Psoas muscle (tissue), 8 donors: ENCODE data around the gene LHX6. TPM values are rescaled to one million over a fixed set of nuclear protein-coding genes. Genes with fewer than 3 reads are reported as not detected.

Source experiments
- ATAC-seq, 4 donors: fragments of 200-7000 bp; cut with Tn5 transposase; one replicate each; pipeline ENCODE4 v1.9.1; 2020; ENCODE audit warnings: moderate library complexity in 3 of 4, mild to moderate bottlenecking in 2 of 4
- DNase-seq, 2 donors: peaks; one replicate each; pipeline ENCODE4 v3.0.0-alpha.2; 2020
- H3K27ac ChIP-seq: fragments of 200-600 bp; one replicate; pipeline ENCODE4 v1.8.0; 2022
- H3K27me3 ChIP-seq, 3 donors: fragments of 200-600 bp in 1 of 3; one replicate each; pipeline versions ENCODE4 v1.6.1 to v1.8.0; 2013 to 2022; ENCODE audit warnings: low read length in 2 of 3, mild to moderate bottlenecking in 2 of 3, moderate library complexity in 1 of 3; ENCODE audit not compliant: insufficient read depth in 3 of 3
- H3K36me3 ChIP-seq, 2 donors: fragments of 200-600 bp in 1 of 2; one replicate each; pipeline versions ENCODE4 v1.6.1 to v1.8.0; 2013 to 2022; ENCODE audit warnings: low read depth in 1 of 2, mild to moderate bottlenecking in 1 of 2, moderate library complexity in 1 of 2; ENCODE audit not compliant: insufficient read depth in 1 of 2
- H3K4me1 ChIP-seq: fragments of 200-600 bp; one replicate; pipeline ENCODE4 v1.8.0; 2022
- H3K4me3 ChIP-seq: fragments of 200-600 bp; one replicate; pipeline ENCODE4 v1.8.0; 2022; ENCODE audit warnings: mild to moderate bottlenecking
- H3K9me3 ChIP-seq: fragments of 200-600 bp; one replicate; pipeline ENCODE4 v1.8.0; 2022
- WGBS, 3 donors: extraction: QIAGEN DNeasy Blood & Tissue Kit; methylation state at CpG; one replicate each; pipeline versions ENCODE4 v1.1.6 to v1.1.7; 2013; 5-methylcytosine and 5-hydroxymethylcytosine counted together
- intact Hi-C, 2 donors: fragments of 100-400 bp; cut with DNase I; formaldehyde crosslinking; loops; one replicate each; pipeline versions ENCODE4 v1.11.0 to v1.14.2; 2022
- polyA plus RNA-seq, 3 donors: library from polyadenylated mRNA; stranded (reverse); fragments of 200-250 nt; gene quantifications; one replicate each; pipeline ENCODE4 v1.2.3, GENCODE V29; 2013
- total RNA-seq, 4 donors: library from RNA; stranded (reverse); fragmentation: NEBNext Ultra II Directional in 2 of 4; extraction: Animal tissue kit (Norgen Biotek cat#: 25700) in 2 of 4; gene quantifications; one replicate each; pipeline versions ENCODE4 v1.2.1 to v1.2.4, GENCODE V29; 2021 to 2023
- TF ChIP-seq, protein P1 (sequence below): fragments of 200-600 bp; IDR thresholded peaks from one replicate; pipeline ENCODE4 v1.8.0; 2022; ENCODE audit warnings: antibody characterized with exemption
- donor health status: healthy with polysubstance abuse.
- donor health status: DM: no; HTN: no; CAD: no; lungs with moderate emphysema.
- donor health status: Bipolar disorder and iron deficiency.
- donor health status: healthy.
- donor health status: DM: yes; HTN: yes; CAD: no.
- donor health status: DM: no; HTN: no; CAD: no.
- donor health status: DM: no; HTN: no; CAD: no.
- donor health status: DM: yes; HTN: yes; CAD: no.

LHX6 gene
- total and polyA plus RNA-seq, 7 donors = 1.00 to 6.0 (median 2.4) TPM

- Histone ChIP-seq H3K27ac (no peak overlapping the region), H3K27me3 (peaks cover 0 to 13% (median 5%) of the 10 kb centered on the region in 3 donors), H3K9me3 (no peaks in the 10 kb centered on the region), H3K4me1 (no peaks in the 10 kb centered on the region), H3K36me3 (no peaks in the 10 kb centered on the region), H3K4me3 (no peak overlapping the region)
- TF ChIP-seq, protein P1, sequence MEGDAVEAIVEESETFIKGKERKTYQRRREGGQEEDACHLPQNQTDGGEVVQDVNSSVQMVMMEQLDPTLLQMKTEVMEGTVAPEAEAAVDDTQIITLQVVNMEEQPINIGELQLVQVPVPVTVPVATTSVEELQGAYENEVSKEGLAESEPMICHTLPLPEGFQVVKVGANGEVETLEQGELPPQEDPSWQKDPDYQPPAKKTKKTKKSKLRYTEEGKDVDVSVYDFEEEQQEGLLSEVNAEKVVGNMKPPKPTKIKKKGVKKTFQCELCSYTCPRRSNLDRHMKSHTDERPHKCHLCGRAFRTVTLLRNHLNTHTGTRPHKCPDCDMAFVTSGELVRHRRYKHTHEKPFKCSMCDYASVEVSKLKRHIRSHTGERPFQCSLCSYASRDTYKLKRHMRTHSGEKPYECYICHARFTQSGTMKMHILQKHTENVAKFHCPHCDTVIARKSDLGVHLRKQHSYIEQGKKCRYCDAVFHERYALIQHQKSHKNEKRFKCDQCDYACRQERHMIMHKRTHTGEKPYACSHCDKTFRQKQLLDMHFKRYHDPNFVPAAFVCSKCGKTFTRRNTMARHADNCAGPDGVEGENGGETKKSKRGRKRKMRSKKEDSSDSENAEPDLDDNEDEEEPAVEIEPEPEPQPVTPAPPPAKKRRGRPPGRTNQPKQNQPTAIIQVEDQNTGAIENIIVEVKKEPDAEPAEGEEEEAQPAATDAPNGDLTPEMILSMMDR = no peak
- ATAC-seq (no peak), DNase-seq (no peak)
- intact Hi-C loops = no loop called here
- WGBS, 3 donors = 37 to 59% (median 40%) methylated on average over 4 of the region's 4 CpGs
Measured at GRCh38 chr9:122180633-122181032, 48.1 kb downstream of the LHX6 start.

GRCh38 chr9:122179690-122180074 lies 49.1 kb downstream of the LHX6 start:
- H3K4me1 ChIP-seq = no peaks in the 10 kb centered on the region
- no peak for DNase-seq
- no peak overlapping the region for H3K27ac ChIP-seq
- ATAC-seq = no peak
- peaks cover 0 to 16% (median 5%) of the 10 kb centered on the region in 3 donors for H3K27me3 ChIP-seq
- no peaks in the 10 kb centered on the region for H3K36me3 ChIP-seq
- intact Hi-C loops = no loop called here
- 81 to 89% (median 82%) methylated on average over 2 of the region's 2 CpGs for WGBS, 3 donors
- H3K4me3 ChIP-seq = no peak overlapping the region
- TF ChIP-seq, protein P1 = no peak
- no peaks in the 10 kb centered on the region for H3K9me3 ChIP-seq

DNA sequence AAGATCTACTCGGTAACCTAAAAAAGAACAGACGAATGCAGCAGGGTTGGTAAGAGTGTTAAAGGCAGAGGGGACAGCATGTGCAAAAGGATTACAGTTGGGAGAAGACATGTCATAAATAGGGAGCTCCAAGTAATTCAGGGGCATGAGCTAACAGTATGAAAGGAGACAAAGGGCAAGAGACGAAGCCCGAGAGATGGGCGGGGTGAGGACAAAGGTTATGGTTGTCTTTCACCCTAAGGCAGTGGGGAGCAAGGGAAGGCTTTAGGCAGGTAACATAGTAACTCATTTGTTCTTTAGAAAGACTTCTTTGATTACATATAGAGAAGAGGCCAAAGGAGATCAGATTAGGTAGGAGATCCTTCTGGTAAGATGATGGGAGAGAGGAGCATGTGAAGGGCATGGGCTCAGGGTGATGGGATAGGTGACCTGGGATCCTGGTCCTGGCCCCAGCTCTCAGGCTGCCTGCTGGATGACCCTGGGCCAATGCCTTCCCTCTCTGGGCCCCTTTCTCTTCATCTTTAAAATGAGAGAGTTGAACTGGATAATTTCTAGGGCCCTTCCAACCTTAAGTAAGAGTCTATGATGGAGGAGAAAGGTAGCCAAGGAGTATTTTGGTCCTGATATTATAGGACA lies 49.6 kb downstream of the LHX6 start:
- H3K9me3 ChIP-seq = no peaks in the 10 kb centered on the region
- no peaks in the 10 kb centered on the region for H3K36me3 ChIP-seq
- intact Hi-C loops = no loop called here
- 51 to 76% (median 69%) methylated on average over 5 of the region's 5 CpGs for WGBS, 3 donors
- TF ChIP-seq, protein P1 = no peak
- H3K4me1 ChIP-seq = no peaks in the 10 kb centered on the region
- H3K27ac ChIP-seq = no peak overlapping the region
- peaks cover 0 to 20% (median 5%) of the 10 kb centered on the region in 3 donors for H3K27me3 ChIP-seq
- ATAC-seq (no peak), DNase-seq (no peak)
- H3K4me3 ChIP-seq = no peak overlapping the region

GRCh38 chr9:122176916-122177315 lies 51.8 kb downstream of the LHX6 start:
- Histone ChIP-seq H3K4me1 (no peaks in the 10 kb centered on the region), H3K9me3 (no peaks in the 10 kb centered on the region), H3K27ac (no peak overlapping the region), H3K27me3 (peaks cover 2 to 14% (median 3%) of the 10 kb centered on the region in 3 donors), H3K36me3 (no peaks in the 10 kb centered on the region), H3K4me3 (no peak overlapping the region)
- 49 to 71% (median 70%) methylated on average over 2 of the region's 2 CpGs for WGBS, 3 donors
- TF ChIP-seq, protein P1 = no peak
- intact Hi-C loops = no loop called here
- ATAC-seq (no peak), DNase-seq (no peak)

DNA sequence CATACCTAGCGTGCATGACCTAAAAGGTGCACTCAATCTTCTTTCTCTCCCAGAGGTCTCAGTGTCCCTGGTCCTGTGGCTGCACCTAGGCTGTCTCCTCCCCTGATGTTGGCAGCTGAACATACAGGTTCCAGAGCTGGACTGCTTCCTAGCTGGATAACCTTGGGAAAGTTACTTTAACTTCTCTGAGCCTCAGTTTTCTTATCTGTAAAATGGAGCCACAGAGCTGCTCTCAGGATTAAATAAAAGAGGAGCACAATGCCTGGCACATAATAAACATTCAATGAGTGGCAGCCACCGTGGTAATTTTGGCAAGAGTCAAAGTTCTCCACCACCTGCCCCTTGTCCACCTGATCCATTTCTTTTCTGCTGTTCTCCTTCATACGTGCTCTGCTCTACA lies 55.1 kb downstream of the LHX6 start:
- no peak overlapping the region for H3K4me3 ChIP-seq
- no peaks in the 10 kb centered on the region for H3K4me1 ChIP-seq
- no peak for DNase-seq
- H3K27ac ChIP-seq = no peak overlapping the region
- TF ChIP-seq, protein P1 = no peak
- no peaks in the 10 kb centered on the region for H3K36me3 ChIP-seq
- WGBS, 3 donors = 69 to 78% (median 70%) methylated on average over 3 of the region's 3 CpGs
- peaks cover 2 to 10% (median 3%) of the 10 kb centered on the region in 3 donors for H3K27me3 ChIP-seq
- intact Hi-C loops = no loop called here
- no peaks in the 10 kb centered on the region for H3K9me3 ChIP-seq
- no peak for ATAC-seq
